Cardiac fibroblast (primary cell): ENCODE results near the gene VIP.
"Not testable (repeated sequence)": the region's sequence is repeated elsewhere in the genome, so short reads cannot be mapped to it uniquely, and the experiment has no call there.

ENCODE experiments used
- DNase-seq, 2 donors: peaks; one replicate each; pipeline versions ENCODE4 v3.0.0 to v3.0.0-alpha.2; 2010; ENCODE audit warnings: low read depth in 2 of 2
- H3K4me3 ChIP-seq, 2 donors: replicated peaks in 1 of 2; 1 replicate in 1 of 2; 2 replicates in 1 of 2; pipeline ENCODE4 v1.5.1; 2011; ENCODE audit warnings: low read depth in 2 of 2, low read length in 2 of 2, mild to moderate bottlenecking in 2 of 2, moderate library complexity in 1 of 2
- CTCF ChIP-seq: IDR thresholded peaks from one replicate; pipeline ENCODE4 v1.5.1; 2011; ENCODE audit warnings: low read depth, mild to moderate bottlenecking, low read length, inconsistent platforms

VIP gene

GRCh38 chr6:152750694-152751093 is at the start of gene VIP:
TSS of gene VIP (plus strand) at chr6:152750797. CDS start at chr6:152752178, 1,381 bp downstream.
- H3K4me3 ChIP-seq: no peak within 1 kb of the TSS
- no peak for TF ChIP-seq CTCF
- DNase-seq: peak; percentile 48 to 68

DNA sequence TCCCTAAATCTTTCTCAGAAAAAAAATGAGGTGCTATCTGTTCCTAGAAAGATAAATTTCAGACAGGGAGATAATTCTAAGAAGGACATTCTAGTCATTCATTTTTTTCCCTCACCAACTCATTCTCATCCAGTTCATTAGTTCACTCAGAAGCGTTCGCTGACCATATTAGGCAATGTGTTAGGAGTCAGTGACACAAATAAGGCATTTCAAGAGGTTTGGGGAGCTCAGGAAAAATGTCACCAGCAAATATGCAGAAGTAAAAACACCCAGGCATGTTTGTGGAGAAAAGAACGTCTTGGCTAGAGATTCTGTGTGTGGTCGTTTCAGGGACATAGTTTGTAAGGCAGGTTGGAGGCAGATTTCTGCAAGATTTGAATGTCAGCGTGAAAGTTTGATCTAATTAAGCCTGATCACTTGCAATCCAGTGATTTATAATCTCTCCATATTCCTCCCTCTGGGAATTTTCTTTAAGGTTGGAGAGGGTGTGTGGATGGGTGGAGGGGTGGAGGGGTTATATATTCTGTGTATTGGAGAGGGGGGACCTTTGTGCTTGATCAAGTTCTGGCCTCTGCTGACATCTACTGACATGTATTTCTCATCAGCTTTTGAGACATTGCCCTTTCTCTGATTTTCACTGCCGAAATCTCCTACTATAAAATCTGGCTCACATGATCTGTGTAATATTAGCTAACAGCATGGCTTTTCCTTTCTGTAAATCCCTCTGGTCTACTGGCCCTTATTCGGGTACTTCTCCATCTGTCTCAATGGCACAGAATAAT is 49.3 kb upstream of the VIP start:
- peak in 1 of 2 donors; percentile 66 for DNase-seq
- H3K4me3 ChIP-seq: peak overlapping the region in 1 of 2 donors; percentile 15
- no peak for TF ChIP-seq CTCF

- peak overlapping the region in 1 of 2 donors; percentile 15 for H3K4me3 ChIP-seq
- TF ChIP-seq CTCF: no peak
- peak in 1 of 2 donors; percentile 11 for DNase-seq
Measured at GRCh38 chr6:152701863-152702401, 48.7 kb upstream of the VIP start.

GRCh38 chr6:152703750-152704149 is 46.8 kb upstream of the VIP start:
- not testable (repeated sequence) for H3K4me3 ChIP-seq, DNase-seq

DNA sequence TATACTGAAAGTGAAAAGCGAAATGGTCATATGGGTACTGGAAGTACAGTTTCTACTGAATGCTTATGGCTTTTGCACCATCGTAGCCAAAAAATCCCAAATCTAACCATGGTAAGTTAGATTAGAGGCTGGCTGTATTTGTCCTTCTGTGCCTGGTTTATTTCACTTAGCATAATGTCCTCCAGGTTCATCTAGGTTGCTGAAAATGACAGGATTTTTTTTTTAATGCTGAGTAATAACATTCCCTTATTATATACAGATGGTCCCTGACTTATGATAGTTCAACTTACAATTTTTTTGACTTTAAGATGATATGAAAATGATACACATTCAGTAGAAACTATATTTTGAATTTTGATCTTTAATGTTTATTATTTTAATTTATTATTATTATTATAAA is 45.3 kb upstream of the VIP start:
- H3K4me3 ChIP-seq: no peak overlapping the region
- no peak for DNase-seq
- TF ChIP-seq CTCF: no peak

DNA sequence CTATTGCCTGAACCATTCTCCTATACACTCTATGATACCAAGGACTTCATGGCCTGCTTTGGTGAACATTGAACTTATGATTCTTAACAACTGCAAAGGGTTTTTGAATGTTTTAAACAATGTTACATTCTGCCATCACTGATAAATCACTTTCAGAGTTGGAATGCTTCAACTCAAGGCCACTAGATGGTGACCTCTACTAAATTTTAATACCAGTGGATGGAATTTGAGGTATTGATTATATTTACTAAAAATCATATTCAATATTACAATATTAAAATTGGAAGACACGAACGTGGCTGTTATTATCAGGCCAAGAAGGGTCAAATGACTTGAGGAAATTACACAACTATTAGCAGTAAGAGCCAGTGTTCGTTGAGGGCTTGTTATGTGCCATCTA is 34.3 kb upstream of the VIP start:
- H3K4me3 ChIP-seq: no peak overlapping the region

GRCh38 chr6:152720974-152721373 is 29.6 kb upstream of the VIP start:
- no peak for TF ChIP-seq CTCF
- H3K4me3 ChIP-seq: no peak overlapping the region
- DNase-seq: peak in 1 of 2 donors; percentile 82

More for the DNA sequence above, 34.3 kb upstream of the VIP start:
- peak; percentile 9 for TF ChIP-seq CTCF
- peak in 1 of 2 donors; percentile 21 for DNase-seq
